Activated T-helper 2 cell treated with anti-CD3 and anti-CD28 coated beads, Interferon-gamma antibody, Interleukin-2, Interleukin-4, amounts not matched to agents 10 μg/mL and 5 μg/mL and 100 μg/mL, durations not matched to agents 14 hours and 24 hours and 36 hours (primary cell): ENCODE measurements around the gene GUCA2B. TPM values are rescaled to one million over a fixed set of nuclear protein-coding genes. Genes with fewer than 3 reads are reported as not detected.

ENCODE experiments used
- DNase-seq: peaks from one replicate; pipeline ENCODE4 v3.0.0; 2021; ENCODE audit warnings: low spot score
- H3K27ac Mint-ChIP-seq: one replicate; pipeline ENCODE4 v1.8.0; 2021; ENCODE audit warnings: mixed read lengths
- H3K27me3 Mint-ChIP-seq: one replicate; pipeline ENCODE4 v1.8.0; 2021; ENCODE audit warnings: low read depth, mixed read lengths
- H3K36me3 Mint-ChIP-seq: one replicate; pipeline ENCODE4 v1.8.0; 2021; ENCODE audit warnings: low read depth, mixed read lengths
- H3K4me1 Mint-ChIP-seq: one replicate; pipeline ENCODE4 v1.8.0; 2021; ENCODE audit warnings: low read depth, mixed read lengths
- H3K4me3 Mint-ChIP-seq: one replicate; pipeline ENCODE4 v1.8.0; 2021; ENCODE audit warnings: low read depth, mild to moderate bottlenecking, moderate library complexity, mixed read lengths
- H3K9me3 Mint-ChIP-seq: one replicate; pipeline ENCODE4 v1.8.0; 2021; ENCODE audit warnings: mixed read lengths
- intact Hi-C: fragments of 100-400 bp; cut with micrococcal nuclease; formaldehyde crosslinking; loops from one replicate; pipeline ENCODE4 v1.15.1; 2023
- total RNA-seq: library from RNA; stranded (reverse); gene quantifications from 2 replicates; pipeline ENCODE4 v1.2.3, GENCODE V29; 2022

Gene GUCA2B
- total RNA-seq, result not detected in 2 replicates

- no peaks in the 10 kb centered on the region for H3K36me3 Mint-ChIP-seq
- H3K27ac Mint-ChIP-seq, result no peak within 1 kb of the TSS
- no peak for DNase-seq
- H3K27me3 Mint-ChIP-seq, result peaks cover 3% of the 10 kb centered on the region
- no peaks in the 10 kb centered on the region for H3K9me3 Mint-ChIP-seq
- intact Hi-C loops, result no loop called here
- H3K4me3 Mint-ChIP-seq, result no peak within 1 kb of the TSS
- peaks cover 6% of the 10 kb centered on the region for H3K4me1 Mint-ChIP-seq
Observed at GRCh38 chr1:42152907-42153600, at the start of gene GUCA2B. Gene GUCA2B, plus strand, starts transcription at chr1:42153410. Its CDS starts 41 bp downstream, at chr1:42153451.

GRCh38 chr1:42105025-42105424, 48.2 kb upstream of the GUCA2B start:
- Mint-ChIP-seq H3K36me3 (no peaks in the 10 kb centered on the region), H3K27me3 (peaks cover 12% of the 10 kb centered on the region), H3K9me3 (no peaks in the 10 kb centered on the region), H3K4me3 (no peak overlapping the region), H3K4me1 (no peaks in the 10 kb centered on the region), H3K27ac (no peak overlapping the region)
- no peak for DNase-seq
- intact Hi-C loops, result no loop called here

GRCh38 chr1:42108309-42108708, 44.9 kb upstream of the GUCA2B start:
- no peaks in the 10 kb centered on the region for H3K36me3 Mint-ChIP-seq
- DNase-seq, result no peak
- no peak overlapping the region for H3K4me3 Mint-ChIP-seq
- H3K27ac Mint-ChIP-seq, result no peak overlapping the region
- no peaks in the 10 kb centered on the region for H3K4me1 Mint-ChIP-seq
- intact Hi-C loops, result no loop called here
- peaks cover 4% of the 10 kb centered on the region for H3K27me3 Mint-ChIP-seq
- H3K9me3 Mint-ChIP-seq, result no peaks in the 10 kb centered on the region

GRCh38 chr1:42109600-42109999, 43.6 kb upstream of the GUCA2B start:
- H3K9me3 Mint-ChIP-seq, result no peaks in the 10 kb centered on the region
- intact Hi-C loops, result no loop called here

GRCh38 chr1:42114229-42114628, 39.0 kb upstream of the GUCA2B start:
- peaks cover 15% of the 10 kb centered on the region for H3K27me3 Mint-ChIP-seq
- no peaks in the 10 kb centered on the region for H3K4me1 Mint-ChIP-seq
- no peaks in the 10 kb centered on the region for H3K36me3 Mint-ChIP-seq
- H3K4me3 Mint-ChIP-seq, result no peak overlapping the region
- DNase-seq, result no peak
- H3K9me3 Mint-ChIP-seq, result no peaks in the 10 kb centered on the region
- no peak overlapping the region for H3K27ac Mint-ChIP-seq
- intact Hi-C loops, result no loop called here

More at GRCh38 chr1:42109600-42109999, 43.6 kb upstream of the GUCA2B start:
- no peaks in the 10 kb centered on the region for H3K36me3 Mint-ChIP-seq
- H3K27ac Mint-ChIP-seq, result no peak overlapping the region
- peaks cover 4% of the 10 kb centered on the region for H3K27me3 Mint-ChIP-seq
- no peaks in the 10 kb centered on the region for H3K4me1 Mint-ChIP-seq
- no peak overlapping the region for H3K4me3 Mint-ChIP-seq
- no peak for DNase-seq

GRCh38 chr1:42117214-42117613, 36.0 kb upstream of the GUCA2B start:
- DNase-seq, result no peak
- Mint-ChIP-seq H3K36me3 (no peaks in the 10 kb centered on the region), H3K27ac (no peak overlapping the region), H3K9me3 (no peaks in the 10 kb centered on the region), H3K27me3 (peaks cover 12% of the 10 kb centered on the region), H3K4me3 (no peak overlapping the region), H3K4me1 (no peaks in the 10 kb centered on the region)
- intact Hi-C loops, result no loop called here

GRCh38 chr1:42118125-42118524, 35.1 kb upstream of the GUCA2B start:
- no peaks in the 10 kb centered on the region for H3K9me3 Mint-ChIP-seq
- no peaks in the 10 kb centered on the region for H3K36me3 Mint-ChIP-seq
- DNase-seq, result no peak
- intact Hi-C loops, result no loop called here
- H3K27ac Mint-ChIP-seq, result no peak overlapping the region
- peaks cover 12% of the 10 kb centered on the region for H3K27me3 Mint-ChIP-seq
- H3K4me3 Mint-ChIP-seq, result no peak overlapping the region
- H3K4me1 Mint-ChIP-seq, result no peaks in the 10 kb centered on the region

GRCh38 chr1:42122408-42122807, 30.8 kb upstream of the GUCA2B start:
- DNase-seq, result no peak
- intact Hi-C loops, result no loop called here
- Mint-ChIP-seq H3K4me1 (no peaks in the 10 kb centered on the region), H3K9me3 (no peaks in the 10 kb centered on the region), H3K27ac (no peak overlapping the region), H3K36me3 (no peaks in the 10 kb centered on the region), H3K27me3 (peaks cover 10% of the 10 kb centered on the region), H3K4me3 (no peak overlapping the region)

- Mint-ChIP-seq H3K27ac (no peak overlapping the region), H3K9me3 (no peaks in the 10 kb centered on the region), H3K4me1 (no peaks in the 10 kb centered on the region), H3K4me3 (no peak overlapping the region), H3K27me3 (peaks cover 9% of the 10 kb centered on the region), H3K36me3 (no peaks in the 10 kb centered on the region)
- no peak for DNase-seq
- intact Hi-C loops, result no loop called here
Observed at GRCh38 chr1:42125552-42125951, 27.7 kb upstream of the GUCA2B start.

- Mint-ChIP-seq H3K27me3 (peaks cover 9% of the 10 kb centered on the region), H3K4me1 (no peaks in the 10 kb centered on the region), H3K4me3 (no peak overlapping the region), H3K9me3 (no peaks in the 10 kb centered on the region), H3K27ac (no peak overlapping the region), H3K36me3 (no peaks in the 10 kb centered on the region)
- DNase-seq, result no peak
- intact Hi-C loops, result no loop called here
Observed at GRCh38 chr1:42127767-42128166, 25.4 kb upstream of the GUCA2B start.

GRCh38 chr1:42128499-42128898, 24.7 kb upstream of the GUCA2B start:
- no peaks in the 10 kb centered on the region for H3K4me1 Mint-ChIP-seq
- H3K27me3 Mint-ChIP-seq, result peaks cover 8% of the 10 kb centered on the region
- intact Hi-C loops, result no loop called here
- DNase-seq, result no peak
- no peaks in the 10 kb centered on the region for H3K36me3 Mint-ChIP-seq
- H3K4me3 Mint-ChIP-seq, result no peak overlapping the region
- H3K9me3 Mint-ChIP-seq, result no peaks in the 10 kb centered on the region
- no peak overlapping the region for H3K27ac Mint-ChIP-seq

GRCh38 chr1:42128964-42129363, 24.2 kb upstream of the GUCA2B start:
- Mint-ChIP-seq H3K4me3 (no peak overlapping the region), H3K9me3 (no peaks in the 10 kb centered on the region), H3K27ac (no peak overlapping the region), H3K27me3 (peaks cover 7% of the 10 kb centered on the region), H3K36me3 (no peaks in the 10 kb centered on the region), H3K4me1 (no peaks in the 10 kb centered on the region)
- no peak for DNase-seq
- intact Hi-C loops, result no loop called here

- Mint-ChIP-seq H3K27ac (no peak overlapping the region), H3K27me3 (peaks cover 7% of the 10 kb centered on the region), H3K9me3 (no peaks in the 10 kb centered on the region), H3K4me1 (no peaks in the 10 kb centered on the region), H3K36me3 (no peaks in the 10 kb centered on the region), H3K4me3 (no peak overlapping the region)
- no peak for DNase-seq
- intact Hi-C loops, result no loop called here
Observed at GRCh38 chr1:42130061-42130660, 23.0 kb upstream of the GUCA2B start.
